ENCODE results near the gene ZNF275. TPM values are rescaled to one million over a fixed set of nuclear protein-coding genes. Genes with fewer than 3 reads are reported as not detected.

The ZNF275 gene
- total RNA-seq, 4 donors from 2014 or later = 11.8 to 15.9 (median 12.6) TPM

- WGBS, 2 donors = 91% methylated on average over 4 of the region's 4 CpGs; no CpG with 5 or more reads in 1 of the 2 donors
- no peaks in the 10 kb centered on the region for H3K27me3 ChIP-seq
- H3K4me3 ChIP-seq = no peak overlapping the region
- no peaks in the 10 kb centered on the region for H3K9me3 ChIP-seq
- TF ChIP-seq, protein P1, sequence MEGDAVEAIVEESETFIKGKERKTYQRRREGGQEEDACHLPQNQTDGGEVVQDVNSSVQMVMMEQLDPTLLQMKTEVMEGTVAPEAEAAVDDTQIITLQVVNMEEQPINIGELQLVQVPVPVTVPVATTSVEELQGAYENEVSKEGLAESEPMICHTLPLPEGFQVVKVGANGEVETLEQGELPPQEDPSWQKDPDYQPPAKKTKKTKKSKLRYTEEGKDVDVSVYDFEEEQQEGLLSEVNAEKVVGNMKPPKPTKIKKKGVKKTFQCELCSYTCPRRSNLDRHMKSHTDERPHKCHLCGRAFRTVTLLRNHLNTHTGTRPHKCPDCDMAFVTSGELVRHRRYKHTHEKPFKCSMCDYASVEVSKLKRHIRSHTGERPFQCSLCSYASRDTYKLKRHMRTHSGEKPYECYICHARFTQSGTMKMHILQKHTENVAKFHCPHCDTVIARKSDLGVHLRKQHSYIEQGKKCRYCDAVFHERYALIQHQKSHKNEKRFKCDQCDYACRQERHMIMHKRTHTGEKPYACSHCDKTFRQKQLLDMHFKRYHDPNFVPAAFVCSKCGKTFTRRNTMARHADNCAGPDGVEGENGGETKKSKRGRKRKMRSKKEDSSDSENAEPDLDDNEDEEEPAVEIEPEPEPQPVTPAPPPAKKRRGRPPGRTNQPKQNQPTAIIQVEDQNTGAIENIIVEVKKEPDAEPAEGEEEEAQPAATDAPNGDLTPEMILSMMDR (IDR thresholded peaks at IDR 0.05) = no peak
- TF ChIP-seq POLR2A (IDR thresholded peaks at IDR 0.05) = no peak
- TF ChIP-seq EP300 (IDR thresholded peaks at IDR 0.05) = no peak
- no peak for DNase-seq (ENCODE audit: low spot score in 2 of 2)
- peaks cover 0 to 8% (median 0%) of the 10 kb centered on the region in 4 donors for H3K4me1 ChIP-seq
- H3K36me3 ChIP-seq = no peaks in the 10 kb centered on the region
- H3K27ac ChIP-seq = no peak overlapping the region
These were observed 44.7 kb downstream of the ZNF275 start for GRCh38 chrX:153378607-153379006.

DNA sequence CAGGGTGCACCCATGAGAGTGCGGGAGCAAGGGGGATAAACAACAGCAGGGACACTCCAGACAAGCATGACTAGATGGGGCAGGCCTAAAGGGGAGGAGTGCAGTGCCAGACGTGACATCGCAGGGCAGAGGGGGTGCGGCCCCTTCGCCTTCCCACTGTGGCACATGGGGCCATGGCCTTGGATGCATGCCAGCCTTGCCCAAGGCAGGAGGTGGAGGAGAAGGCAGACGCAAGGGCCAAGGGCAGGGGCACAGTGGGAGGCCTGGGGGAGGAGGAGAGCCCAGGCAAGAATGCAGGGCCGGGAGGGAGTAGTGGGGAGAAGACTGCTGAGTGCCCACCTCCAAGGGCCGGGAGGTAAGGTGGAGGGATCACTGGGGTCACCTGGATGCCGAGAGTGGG is 45.6 kb downstream of the ZNF275 start:
- DNase-seq (ENCODE audit: low spot score in 2 of 2) = no peak
- Histone ChIP-seq H3K36me3 (no peaks in the 10 kb centered on the region), H3K27me3 (no peaks in the 10 kb centered on the region), H3K27ac (no peak overlapping the region), H3K4me3 (no peak overlapping the region), H3K9me3 (no peaks in the 10 kb centered on the region), H3K4me1 (peaks cover 0 to 8% (median 0%) of the 10 kb centered on the region in 4 donors)
- WGBS, 2 donors = 69% methylated on average over 9 of the region's 9 CpGs; no CpG with 5 or more reads in 1 of the 2 donors
- no peak for TF ChIP-seq POLR2A (IDR thresholded peaks at IDR 0.05)
- no peak for TF ChIP-seq EP300 (IDR thresholded peaks at IDR 0.05)
- TF ChIP-seq, protein P1 (IDR thresholded peaks at IDR 0.05) = no peak

DNA sequence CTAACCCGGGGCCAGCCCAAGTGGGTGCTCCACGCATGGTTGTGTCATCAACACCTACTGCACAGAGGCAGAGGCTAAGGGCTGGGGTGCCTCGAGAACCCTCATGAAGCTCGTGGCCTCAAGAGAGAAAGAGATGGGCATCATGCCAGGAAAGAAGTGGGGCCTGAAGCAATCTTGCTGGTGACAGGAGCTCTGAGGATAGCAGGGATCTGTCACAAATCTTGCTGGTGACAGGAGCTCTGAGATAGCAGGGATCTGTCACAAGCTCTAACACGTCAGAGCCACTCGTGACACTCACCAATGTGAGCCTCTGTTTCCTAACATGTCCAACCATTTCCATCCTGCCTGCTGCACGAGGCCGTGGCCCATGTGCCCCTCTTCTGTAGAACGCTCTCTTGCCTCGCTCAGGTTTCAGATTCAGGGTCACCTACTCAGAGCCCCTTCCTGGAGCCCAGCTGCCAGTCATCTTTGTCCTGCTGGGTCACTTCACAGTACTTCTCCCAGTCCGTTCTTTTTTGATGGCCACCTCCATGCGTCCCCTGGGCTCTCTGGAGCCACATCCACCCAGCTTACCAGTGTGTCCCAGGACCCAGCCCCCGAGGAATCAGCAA is 46.1 kb downstream of the ZNF275 start:
- H3K4me1 ChIP-seq = peaks cover 0 to 8% (median 0%) of the 10 kb centered on the region in 4 donors
- WGBS, 2 donors = 74 to 79% methylated on average over 10 to 13 of the region's 13 CpGs
- H3K4me3 ChIP-seq = no peak overlapping the region
- no peak overlapping the region for H3K27ac ChIP-seq
- H3K36me3 ChIP-seq = no peaks in the 10 kb centered on the region
- TF ChIP-seq, protein P1 (IDR thresholded peaks at IDR 0.05) = no peak
- no peak for TF ChIP-seq EP300 (IDR thresholded peaks at IDR 0.05)
- no peak for TF ChIP-seq POLR2A (IDR thresholded peaks at IDR 0.05)
- H3K27me3 ChIP-seq = no peaks in the 10 kb centered on the region
- DNase-seq (ENCODE audit: low spot score in 2 of 2) = no peak
- H3K9me3 ChIP-seq = no peaks in the 10 kb centered on the region

- no peak overlapping the region for H3K4me3 ChIP-seq
- WGBS, 2 donors = 77 to 85% methylated on average over 6 to 9 of the region's 9 CpGs
- TF ChIP-seq POLR2A (IDR thresholded peaks at IDR 0.05) = no peak
- no peak for TF ChIP-seq EP300 (IDR thresholded peaks at IDR 0.05)
- TF ChIP-seq, protein P1 (IDR thresholded peaks at IDR 0.05) = no peak
- H3K27ac ChIP-seq = no peak overlapping the region
- H3K4me1 ChIP-seq = peaks cover 0 to 8% (median 0%) of the 10 kb centered on the region in 4 donors
- H3K36me3 ChIP-seq = no peaks in the 10 kb centered on the region
- DNase-seq (ENCODE audit: low spot score in 2 of 2) = no peak
- no peaks in the 10 kb centered on the region for H3K9me3 ChIP-seq
- no peaks in the 10 kb centered on the region for H3K27me3 ChIP-seq
These were observed 46.7 kb downstream of the ZNF275 start for GRCh38 chrX:153380691-153381090.

- peak in 1 of 2 donors; percentile 4 for DNase-seq (ENCODE audit: low spot score in 2 of 2)
- Histone ChIP-seq H3K27ac (peak overlapping the region in 1 of 4 donors; percentile 29), H3K27me3 (no peaks in the 10 kb centered on the region), H3K36me3 (no peaks in the 10 kb centered on the region), H3K4me1 (peaks cover 0 to 8% (median 0%) of the 10 kb centered on the region in 4 donors), H3K9me3 (no peaks in the 10 kb centered on the region), H3K4me3 (no peak overlapping the region)
- 44 to 50% methylated on average over 12 of the region's 12 CpGs for WGBS, 2 donors
- TF ChIP-seq EP300 (IDR thresholded peaks at IDR 0.05) = no peak
- TF ChIP-seq, protein P1 (IDR thresholded peaks at IDR 0.05) = no peak
- no peak for TF ChIP-seq POLR2A (IDR thresholded peaks at IDR 0.05)
These were observed 48.0 kb downstream of the ZNF275 start for GRCh38 chrX:153381684-153382532.

All from tibial nerve (tissue), 4 donors.